ENCODE results near the gene RABGGTA. TPM values are rescaled to one million over a fixed set of nuclear protein-coding genes. Genes with fewer than 3 reads are reported as not detected.

The RABGGTA gene
- total RNA-seq, 1 experiment from 2014 or later = 27.1 TPM

DNA sequence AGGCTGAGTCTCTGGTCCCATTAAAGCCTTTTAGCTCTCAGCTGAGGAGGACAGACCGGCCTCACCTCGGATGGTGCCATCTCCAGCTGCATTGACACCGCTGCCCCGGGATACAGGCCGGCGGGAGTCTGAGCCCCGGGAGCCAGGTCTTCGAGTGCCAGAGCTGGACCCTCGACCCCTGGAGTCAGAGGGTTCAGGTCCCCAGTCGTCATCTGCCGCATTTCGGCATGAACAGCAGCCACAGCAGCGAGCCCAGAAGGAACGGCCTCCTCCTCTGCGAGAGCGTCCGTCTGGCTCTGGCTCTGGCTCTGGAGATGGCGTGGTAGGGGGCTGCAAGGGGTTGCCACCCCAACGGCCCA lies 9.4 kb downstream of the RABGGTA start:
- Histone ChIP-seq H3K27me3 (replicated peaks; ENCODE audit: control insufficient read depth, insufficient read depth, low read length) (no peaks in the 10 kb centered on the region), H3K9me3 (no peaks in the 10 kb centered on the region), H3K4me1 (peaks cover 12% of the 10 kb centered on the region; the same call in 1 of the 2 replicates), H3K4me3 (ENCODE audit: low read depth, low read length) (no peak overlapping the region), H3K36me3 (ENCODE audit: control insufficient read depth, insufficient read depth, low read length) (no peaks in the 10 kb centered on the region)
- no peaks in the 10 kb centered on the region for H3K27me3 Mint-ChIP-seq (ENCODE audit: insufficient read depth, unreplicated experiment)
- TF ChIP-seq, protein P1, sequence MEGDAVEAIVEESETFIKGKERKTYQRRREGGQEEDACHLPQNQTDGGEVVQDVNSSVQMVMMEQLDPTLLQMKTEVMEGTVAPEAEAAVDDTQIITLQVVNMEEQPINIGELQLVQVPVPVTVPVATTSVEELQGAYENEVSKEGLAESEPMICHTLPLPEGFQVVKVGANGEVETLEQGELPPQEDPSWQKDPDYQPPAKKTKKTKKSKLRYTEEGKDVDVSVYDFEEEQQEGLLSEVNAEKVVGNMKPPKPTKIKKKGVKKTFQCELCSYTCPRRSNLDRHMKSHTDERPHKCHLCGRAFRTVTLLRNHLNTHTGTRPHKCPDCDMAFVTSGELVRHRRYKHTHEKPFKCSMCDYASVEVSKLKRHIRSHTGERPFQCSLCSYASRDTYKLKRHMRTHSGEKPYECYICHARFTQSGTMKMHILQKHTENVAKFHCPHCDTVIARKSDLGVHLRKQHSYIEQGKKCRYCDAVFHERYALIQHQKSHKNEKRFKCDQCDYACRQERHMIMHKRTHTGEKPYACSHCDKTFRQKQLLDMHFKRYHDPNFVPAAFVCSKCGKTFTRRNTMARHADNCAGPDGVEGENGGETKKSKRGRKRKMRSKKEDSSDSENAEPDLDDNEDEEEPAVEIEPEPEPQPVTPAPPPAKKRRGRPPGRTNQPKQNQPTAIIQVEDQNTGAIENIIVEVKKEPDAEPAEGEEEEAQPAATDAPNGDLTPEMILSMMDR (IDR thresholded peaks at IDR 0.05; ENCODE audit: insufficient read depth in 1 of 2, low read depth in 1 of 2, low read length in 1 of 2, severe bottlenecking in 1 of 2, unreplicated experiment in 1 of 2) = no peak
- DNase-seq = no peak
- BruUV-seq (replicated peaks) = no TSS peak
- no peak overlapping the region for H3K27ac Mint-ChIP-seq (ENCODE audit: unreplicated experiment)
- H3K4me1 Mint-ChIP-seq (ENCODE audit: low read depth, unreplicated experiment) = no peaks in the 10 kb centered on the region
- POLR2A ChIA-PET = interaction anchor here (1.1 kb wide), 1 partner anchor 9 kb away, joined by 4 read pairs; the partner anchor contains the start of gene RABGGTA
- intact Hi-C loops (cut with micrococcal nuclease; ENCODE audit: unreplicated experiment) = no loop called here
- no peak overlapping the region for H3K4me3 Mint-ChIP-seq (ENCODE audit: unreplicated experiment)
- CTCF ChIA-PET = interaction anchor here (1.7 kb wide), 1 partner anchor 9 kb away, joined by 3 read pairs; no protein-coding TSS in a partner anchor
- H3K9me3 Mint-ChIP-seq (ENCODE audit: unreplicated experiment) = no peaks in the 10 kb centered on the region
- H3K36me3 Mint-ChIP-seq (ENCODE audit: insufficient read depth, unreplicated experiment) = peaks cover under 1% of the 10 kb centered on the region

DNA sequence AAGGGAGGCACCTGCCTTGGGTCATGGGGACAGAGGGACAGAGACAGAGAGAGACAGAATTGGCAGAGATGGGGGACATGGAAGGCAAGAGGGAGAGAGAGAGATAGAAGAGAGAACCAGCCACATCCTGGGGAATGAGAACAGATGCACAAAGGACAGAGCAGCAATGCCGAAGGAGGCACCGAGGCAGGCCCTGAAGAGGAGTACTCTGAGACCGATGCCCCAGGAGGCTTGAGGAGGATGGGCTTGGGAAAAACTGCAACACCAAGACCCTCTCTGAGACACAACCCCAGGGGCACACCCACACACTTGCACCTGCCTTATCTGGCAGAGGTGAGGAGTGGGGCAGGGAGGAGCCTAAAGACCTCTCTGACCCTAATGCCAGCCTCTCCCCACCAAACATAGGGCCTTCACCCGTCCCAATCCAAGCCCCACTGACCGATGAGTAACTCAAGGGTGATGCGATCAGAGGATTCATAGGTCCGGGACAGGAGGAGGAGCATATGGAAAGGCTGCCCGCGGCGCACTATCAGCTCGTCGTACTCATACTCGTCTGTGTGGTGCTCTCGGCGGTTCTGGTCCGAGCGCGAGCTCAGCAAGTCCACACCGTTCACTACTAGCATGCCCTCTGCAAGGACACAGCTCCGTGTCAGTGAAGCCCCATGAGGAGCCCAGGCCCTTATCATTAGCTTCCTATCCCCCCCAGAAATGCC lies 10.0 kb downstream of the RABGGTA start:
- Mint-ChIP-seq H3K9me3 (ENCODE audit: unreplicated experiment) (no peaks in the 10 kb centered on the region), H3K4me3 (ENCODE audit: unreplicated experiment) (no peak overlapping the region), H3K27ac (ENCODE audit: unreplicated experiment) (no peak overlapping the region), H3K36me3 (ENCODE audit: insufficient read depth, unreplicated experiment) (no peaks in the 10 kb centered on the region), H3K27me3 (ENCODE audit: insufficient read depth, unreplicated experiment) (no peaks in the 10 kb centered on the region), H3K4me1 (ENCODE audit: low read depth, unreplicated experiment) (no peaks in the 10 kb centered on the region)
- POLR2A ChIA-PET = interaction anchor here (1.1 kb wide), 1 partner anchor 10 kb away, joined by 4 read pairs; the partner anchor contains the start of gene RABGGTA
- no peak for DNase-seq
- intact Hi-C loops (cut with micrococcal nuclease; ENCODE audit: unreplicated experiment) = no loop called here
- no peaks in the 10 kb centered on the region for H3K27me3 ChIP-seq (replicated peaks; ENCODE audit: control insufficient read depth, insufficient read depth, low read length)
- H3K36me3 ChIP-seq (ENCODE audit: control insufficient read depth, insufficient read depth, low read length) = no peaks in the 10 kb centered on the region
- no peak overlapping the region for H3K4me3 ChIP-seq (ENCODE audit: low read depth, low read length)
- peaks cover 12% of the 10 kb centered on the region; the same call in 1 of the 2 replicates for H3K4me1 ChIP-seq
- H3K9me3 ChIP-seq = no peaks in the 10 kb centered on the region
- CTCF ChIA-PET = interaction anchor here (1.7 kb wide), 1 partner anchor 9 kb away, joined by 3 read pairs; no protein-coding TSS in a partner anchor
- TF ChIP-seq, protein P1 (IDR thresholded peaks at IDR 0.05; ENCODE audit: insufficient read depth in 1 of 2, low read depth in 1 of 2, low read length in 1 of 2, severe bottlenecking in 1 of 2, unreplicated experiment in 1 of 2) = no peak
- no TSS peak for BruUV-seq (replicated peaks)

DNA sequence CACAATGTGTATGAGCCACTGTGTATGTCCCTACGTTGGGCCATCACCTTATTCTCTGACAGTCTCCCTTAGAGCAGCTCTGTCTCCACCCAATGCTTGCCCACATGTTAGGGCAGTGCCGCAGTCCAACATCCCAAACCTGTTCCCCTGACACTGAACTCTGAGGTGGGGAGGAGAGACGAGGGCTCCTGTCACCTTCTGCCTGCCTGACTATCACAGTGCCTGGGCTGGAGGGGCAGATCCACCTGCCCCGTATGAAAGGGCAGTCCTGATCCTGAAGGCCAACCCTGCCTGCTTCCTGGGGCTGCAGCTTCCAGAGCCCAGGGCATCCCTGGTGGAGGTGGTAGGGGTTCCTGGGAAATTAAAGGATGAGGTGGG lies 10.6 kb downstream of the RABGGTA start:
- DNase-seq = no peak
- H3K4me1 ChIP-seq = peaks cover 12% of the 10 kb centered on the region; the same call in 1 of the 2 replicates
- H3K4me3 Mint-ChIP-seq (ENCODE audit: unreplicated experiment) = no peak overlapping the region
- intact Hi-C loops (cut with micrococcal nuclease; ENCODE audit: unreplicated experiment) = no loop called here
- no peaks in the 10 kb centered on the region for H3K9me3 ChIP-seq
- no peaks in the 10 kb centered on the region for H3K27me3 ChIP-seq (replicated peaks; ENCODE audit: control insufficient read depth, insufficient read depth, low read length)
- TF ChIP-seq, protein P1 (IDR thresholded peaks at IDR 0.05; ENCODE audit: insufficient read depth in 1 of 2, low read depth in 1 of 2, low read length in 1 of 2, severe bottlenecking in 1 of 2, unreplicated experiment in 1 of 2) = no peak
- H3K27me3 Mint-ChIP-seq (ENCODE audit: insufficient read depth, unreplicated experiment) = no peaks in the 10 kb centered on the region
- no peaks in the 10 kb centered on the region for H3K36me3 Mint-ChIP-seq (ENCODE audit: insufficient read depth, unreplicated experiment)
- H3K4me3 ChIP-seq (ENCODE audit: low read depth, low read length) = no peak overlapping the region
- BruUV-seq (replicated peaks) = no TSS peak
- CTCF ChIA-PET = interaction anchor here (1.7 kb wide), 1 partner anchor 8 kb away, joined by 3 read pairs; no protein-coding TSS in a partner anchor
- H3K36me3 ChIP-seq (ENCODE audit: control insufficient read depth, insufficient read depth, low read length) = no peaks in the 10 kb centered on the region
- POLR2A ChIA-PET = no interaction called here
- H3K27ac Mint-ChIP-seq (ENCODE audit: unreplicated experiment) = no peak overlapping the region
- no peaks in the 10 kb centered on the region for H3K4me1 Mint-ChIP-seq (ENCODE audit: low read depth, unreplicated experiment)
- no peaks in the 10 kb centered on the region for H3K9me3 Mint-ChIP-seq (ENCODE audit: unreplicated experiment)
